GM18909 (cell line): Measurements from ENCODE around the gene STEAP2.
"Not testable (repeated sequence)": the region's sequence is repeated elsewhere in the genome, so short reads cannot be mapped to it uniquely, and the experiment has no call there.

ENCODE experiments used
- ATAC-seq: cut with Tn5 transposase; IDR thresholded peaks from one replicate; pipeline ENCODE4 v1.9.1; 2021; ENCODE audit warnings: mild to moderate bottlenecking; ENCODE audit not compliant: unreplicated experiment, poor library complexity

The STEAP2 gene

GRCh38 chr7:90211391-90212148 is at the start of gene STEAP2:
TSS of gene STEAP2 (plus strand) at chr7:90211740. CDS start at chr7:90225083, 13,343 bp downstream.
- peak; percentile 93 for ATAC-seq

DNA sequence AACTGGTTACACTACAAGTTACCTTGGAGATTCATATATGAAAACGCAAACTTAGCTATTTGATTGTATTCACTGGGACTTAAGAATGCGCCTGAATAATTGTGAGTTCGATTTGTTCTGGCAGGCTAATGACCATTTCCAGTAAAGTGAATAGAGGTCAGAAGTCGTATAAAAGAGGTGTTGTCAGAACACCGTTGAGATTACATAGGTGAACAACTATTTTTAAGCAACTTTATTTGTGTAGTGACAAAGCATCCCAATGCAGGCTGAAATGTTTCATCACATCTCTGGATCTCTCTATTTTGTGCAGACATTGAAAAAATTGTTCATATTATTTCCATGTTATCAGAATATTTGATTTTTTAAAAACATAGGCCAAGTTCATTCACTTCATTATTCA is 48.0 kb upstream of the STEAP2 start:
- ATAC-seq: no peak

GRCh38 chr7:90165724-90166123 is 45.8 kb upstream of the STEAP2 start:
- ATAC-seq: no peak

DNA sequence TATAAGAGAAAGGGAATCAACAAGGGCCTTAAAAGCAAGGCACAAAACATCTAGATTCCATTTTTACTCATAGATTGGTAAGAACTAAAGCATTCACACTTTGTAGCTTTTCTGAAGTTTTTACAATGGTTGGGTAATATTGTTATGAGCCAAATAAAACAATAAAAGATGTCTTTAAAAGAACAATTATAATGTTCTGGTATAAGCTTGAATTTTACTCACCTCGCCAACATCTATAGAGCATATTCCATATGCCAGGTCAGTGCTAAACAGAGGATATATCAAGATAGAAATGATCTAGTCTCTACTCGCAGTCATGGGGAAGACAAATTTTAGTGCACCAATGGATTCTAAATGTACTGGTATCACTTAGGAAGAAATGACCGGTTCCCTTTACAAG is 45.4 kb upstream of the STEAP2 start:
- ATAC-seq: no peak

GRCh38 chr7:90167361-90167760 is 44.2 kb upstream of the STEAP2 start:
- no peak for ATAC-seq

DNA sequence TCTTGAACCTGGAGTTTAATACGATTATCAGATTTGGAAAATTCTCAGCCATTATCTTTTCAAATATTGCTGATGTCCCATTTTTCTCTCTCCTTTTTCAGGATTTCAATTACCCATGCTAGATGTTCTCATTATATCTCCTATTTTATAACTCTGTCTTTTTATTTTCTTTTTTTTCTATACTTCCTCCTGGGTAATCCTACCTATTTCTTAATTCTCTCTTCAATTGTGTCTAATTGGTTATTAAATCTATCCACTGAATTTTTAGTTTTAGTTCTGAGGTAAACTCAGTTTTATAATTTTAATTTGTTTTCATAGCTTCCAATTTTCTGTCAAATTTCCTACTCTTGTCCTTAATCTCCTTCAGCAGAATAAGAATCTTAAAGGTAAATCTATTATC is 41.6 kb upstream of the STEAP2 start:
- no peak for ATAC-seq

DNA sequence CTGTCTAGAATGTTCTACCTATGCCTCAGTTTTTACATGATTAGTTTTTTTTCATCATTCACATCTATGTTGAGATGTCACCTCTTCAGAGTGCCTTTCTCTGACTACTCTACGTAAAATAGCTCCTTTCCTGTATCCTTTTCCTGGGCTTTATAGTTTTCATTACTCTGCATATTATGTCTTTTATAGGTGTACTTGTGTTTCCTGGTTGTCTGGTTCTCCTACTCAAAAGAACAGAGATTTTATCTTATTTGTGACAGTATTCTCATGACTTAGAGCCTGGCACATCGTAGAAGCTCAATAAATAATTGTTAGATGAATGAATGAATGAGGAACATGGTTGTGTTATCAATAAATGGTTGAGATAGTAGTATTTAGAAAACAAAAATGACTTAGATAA is 39.4 kb upstream of the STEAP2 start:
- no peak for ATAC-seq

GRCh38 chr7:90172624-90173023 is 38.9 kb upstream of the STEAP2 start:
- ATAC-seq: no peak

DNA sequence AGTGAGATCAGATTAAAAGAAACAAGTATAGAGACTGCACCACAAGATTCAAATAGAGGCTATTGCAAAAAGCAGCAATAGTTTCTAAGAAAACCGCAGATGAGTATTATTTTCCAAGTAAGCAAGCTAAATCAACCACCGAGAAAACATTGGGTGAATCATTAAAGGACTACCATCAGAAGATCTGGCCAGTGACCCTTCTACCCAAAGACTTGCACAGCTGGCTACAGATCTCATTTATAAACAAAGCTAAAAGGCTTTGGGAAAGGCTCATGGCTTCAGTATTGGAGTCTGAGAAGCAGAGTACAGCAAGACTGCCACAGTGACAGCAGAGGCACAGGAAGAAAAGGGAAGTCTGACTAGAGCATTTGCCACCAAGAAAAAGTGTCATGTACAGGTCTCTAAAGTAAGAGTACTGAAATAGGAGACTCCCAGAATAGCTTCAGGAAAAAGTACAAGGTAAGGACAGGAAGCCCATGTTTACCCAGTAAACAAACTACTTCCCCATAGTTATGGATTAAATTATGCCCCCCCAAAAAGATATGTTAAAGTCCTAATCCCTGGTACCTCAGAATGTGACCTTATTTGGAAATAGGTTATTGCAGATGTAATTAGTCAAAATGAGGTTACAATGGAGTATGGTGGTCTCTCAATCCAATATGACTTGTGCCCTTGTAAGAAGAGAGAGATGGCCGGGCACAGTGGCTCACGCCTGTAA is 38.3 kb upstream of the STEAP2 start:
- peak; percentile 98 for ATAC-seq

DNA sequence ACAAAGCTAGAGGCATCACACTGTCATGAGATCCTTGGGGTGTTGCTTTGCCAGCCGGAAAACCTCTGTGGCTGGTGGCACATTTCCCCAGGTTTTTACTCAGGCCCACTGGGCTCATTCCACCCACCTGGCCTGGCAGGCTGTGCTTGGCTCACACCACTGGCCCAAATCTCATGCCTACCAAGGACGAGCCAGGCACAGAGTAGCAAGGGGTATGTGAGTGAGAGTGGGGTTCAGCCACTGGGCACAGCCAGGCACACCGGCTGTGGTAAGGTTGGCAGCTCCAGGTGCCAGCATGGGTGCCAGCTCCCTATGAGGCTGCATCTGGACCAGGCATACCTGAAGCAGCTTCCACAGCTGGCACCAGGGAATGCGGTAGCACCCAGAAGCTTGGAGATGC is 35.9 kb upstream of the STEAP2 start:
- ATAC-seq: no peak

- ATAC-seq: no peak
Observed at GRCh38 chr7:90176195-90176594, 35.3 kb upstream of the STEAP2 start.

DNA sequence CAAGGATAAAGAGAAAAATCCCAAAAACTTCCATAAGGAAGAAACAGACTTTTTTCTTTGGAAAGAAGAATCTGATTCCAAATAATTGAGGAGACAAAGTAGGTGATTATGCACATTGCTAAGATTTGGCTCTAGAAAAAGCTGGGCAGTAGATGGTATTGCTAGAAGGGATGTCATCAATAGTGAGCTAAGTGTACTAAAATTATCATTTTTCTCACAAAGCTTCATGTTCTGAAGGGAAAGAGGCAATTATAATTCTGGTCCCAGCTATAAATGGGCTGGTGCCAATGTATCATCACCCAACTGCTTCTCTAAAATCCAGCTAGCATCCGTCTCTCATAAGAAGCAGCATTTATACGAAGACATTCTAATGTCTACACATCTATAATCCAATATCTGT is 33.4 kb upstream of the STEAP2 start:
- ATAC-seq: no peak

- peak; percentile 98 for ATAC-seq
Observed at GRCh38 chr7:90178679-90179278, 32.8 kb upstream of the STEAP2 start.

- no peak for ATAC-seq
Observed at GRCh38 chr7:90180011-90180585, 31.4 kb upstream of the STEAP2 start.

GRCh38 chr7:90180649-90181048 is 30.9 kb upstream of the STEAP2 start:
- no peak for ATAC-seq

GRCh38 chr7:90181485-90181884 is 30.1 kb upstream of the STEAP2 start:
- no peak for ATAC-seq

DNA sequence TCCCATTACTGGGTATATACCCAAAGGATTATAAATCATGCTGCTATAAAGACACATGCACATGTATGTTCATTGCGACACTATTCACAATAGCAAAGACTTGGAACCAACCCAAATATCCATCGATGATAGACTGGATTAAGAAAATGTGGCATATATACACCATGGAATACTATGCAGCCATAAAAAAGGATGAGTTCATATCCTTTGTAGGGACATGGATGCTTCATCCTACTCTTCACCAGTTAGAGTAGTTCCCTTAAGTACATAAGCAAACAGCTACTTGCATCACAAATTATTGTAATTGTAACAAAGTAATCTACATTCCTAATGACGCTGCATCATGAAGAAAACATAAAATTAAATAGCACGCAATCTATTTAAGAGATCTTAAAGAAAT is 25.2 kb upstream of the STEAP2 start:
- not testable (repeated sequence) for ATAC-seq

DNA sequence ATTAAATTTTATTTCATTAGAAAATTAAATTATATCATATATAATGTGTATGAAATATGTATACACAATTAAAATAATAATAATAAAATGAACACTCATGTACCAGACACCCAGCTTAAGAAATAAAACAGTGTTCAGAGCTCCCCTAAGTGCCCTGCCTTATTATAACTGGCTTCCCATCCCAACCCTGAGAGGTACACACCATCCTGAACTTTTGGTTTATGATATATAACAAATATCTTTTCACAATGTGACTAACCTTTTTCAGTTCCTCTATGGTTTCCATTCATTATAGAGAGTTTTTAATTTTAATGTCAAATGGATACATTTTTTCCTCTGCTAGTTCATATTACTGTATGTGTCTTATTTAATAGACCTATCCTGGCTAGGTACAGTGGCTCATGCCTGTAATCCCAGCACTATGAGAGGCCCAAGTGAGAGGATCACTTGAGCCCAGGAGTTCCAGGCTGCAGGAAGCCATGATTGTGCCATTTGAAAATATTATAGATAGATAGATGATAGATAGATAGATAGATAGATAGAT is 24.0 kb upstream of the STEAP2 start:
- ATAC-seq: peak; percentile 24

DNA sequence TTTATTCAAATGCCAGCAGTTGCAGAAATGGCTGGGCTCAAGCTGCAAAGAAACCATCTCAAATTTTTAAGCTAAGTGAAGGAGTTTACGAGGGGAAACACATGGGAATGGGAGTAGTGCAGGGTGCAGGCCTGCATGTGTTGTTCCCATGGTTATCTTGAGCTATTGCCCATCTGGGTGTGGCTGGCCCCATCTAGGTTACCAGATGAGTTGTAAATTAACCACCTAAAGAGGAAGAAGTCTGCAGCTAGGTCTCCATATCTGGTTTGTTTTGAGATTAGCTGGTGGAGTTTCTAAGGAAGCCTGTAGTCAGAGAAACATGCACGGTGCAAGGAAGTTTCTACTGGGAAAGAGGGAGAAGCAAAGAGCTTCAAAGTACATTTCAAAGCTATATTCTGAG is 23.3 kb upstream of the STEAP2 start:
- ATAC-seq: peak; percentile 98

DNA sequence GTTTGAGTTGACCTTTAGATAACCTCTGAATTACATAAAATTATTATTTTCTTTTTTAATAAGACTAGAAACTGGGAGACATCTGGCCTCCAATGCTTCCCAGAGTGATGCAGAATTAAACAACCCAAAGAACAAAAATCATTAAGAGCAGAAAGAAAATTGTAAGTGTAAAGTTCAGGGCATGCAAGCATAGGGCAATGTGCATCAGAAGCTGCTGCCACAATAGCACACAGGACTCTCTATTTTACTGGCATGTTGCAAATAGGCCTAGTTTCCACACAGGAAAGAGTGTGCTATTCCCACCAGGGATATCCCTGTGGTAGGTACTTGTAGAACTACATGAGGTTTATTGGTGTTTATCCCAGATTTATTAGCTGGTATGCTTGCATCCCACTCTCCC is 20.5 kb upstream of the STEAP2 start:
- no peak for ATAC-seq

- no peak for ATAC-seq
Observed at GRCh38 chr7:90191648-90192047, 19.9 kb upstream of the STEAP2 start.
